ENCODE measurements around the gene UBL4B. TPM values are rescaled to one million over a fixed set of nuclear protein-coding genes. Genes with fewer than 3 reads are reported as not detected.

The UBL4B gene
- total and polyA plus RNA-seq, 2 experiments from 2014 or later, result not detected

DNA sequence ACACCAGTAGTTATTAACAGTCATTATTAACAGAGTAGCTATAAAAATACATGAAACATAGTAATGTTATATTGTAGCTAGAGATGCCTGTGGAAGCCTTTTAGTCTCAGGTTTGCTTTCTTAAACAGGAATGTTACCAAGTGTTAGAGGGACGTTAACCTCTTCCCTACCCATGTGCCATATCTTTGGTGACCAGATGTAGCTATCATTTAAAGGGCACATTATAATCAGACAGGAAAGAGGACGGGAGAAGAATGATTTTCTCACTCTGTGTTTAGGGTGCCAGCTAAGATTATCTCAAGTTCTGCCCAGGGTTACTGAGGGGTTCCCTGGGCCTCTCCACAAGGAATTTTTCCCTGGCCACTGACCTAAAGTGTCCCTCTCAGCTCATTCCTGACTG lies 20.9 kb upstream of the UBL4B start (continued):
- TF ChIP-seq EZH2 (IDR thresholded peaks at IDR 0.05; ENCODE audit: low read depth, unreplicated experiment) (no peak), STAT1 (IDR thresholded peaks at IDR 0.05; ENCODE audit: unreplicated experiment) (no peak), POLR2AphosphoS5 (IDR thresholded peaks at IDR 0.05; ENCODE audit: low read depth) (no peak), JUNB (IDR thresholded peaks at IDR 0.05; ENCODE audit: unreplicated experiment) (no peak), ZNF114 (CRISPR knock-in tag; IDR thresholded peaks at IDR 0.05) (no peak)
- TF ChIP-seq, protein P1, sequence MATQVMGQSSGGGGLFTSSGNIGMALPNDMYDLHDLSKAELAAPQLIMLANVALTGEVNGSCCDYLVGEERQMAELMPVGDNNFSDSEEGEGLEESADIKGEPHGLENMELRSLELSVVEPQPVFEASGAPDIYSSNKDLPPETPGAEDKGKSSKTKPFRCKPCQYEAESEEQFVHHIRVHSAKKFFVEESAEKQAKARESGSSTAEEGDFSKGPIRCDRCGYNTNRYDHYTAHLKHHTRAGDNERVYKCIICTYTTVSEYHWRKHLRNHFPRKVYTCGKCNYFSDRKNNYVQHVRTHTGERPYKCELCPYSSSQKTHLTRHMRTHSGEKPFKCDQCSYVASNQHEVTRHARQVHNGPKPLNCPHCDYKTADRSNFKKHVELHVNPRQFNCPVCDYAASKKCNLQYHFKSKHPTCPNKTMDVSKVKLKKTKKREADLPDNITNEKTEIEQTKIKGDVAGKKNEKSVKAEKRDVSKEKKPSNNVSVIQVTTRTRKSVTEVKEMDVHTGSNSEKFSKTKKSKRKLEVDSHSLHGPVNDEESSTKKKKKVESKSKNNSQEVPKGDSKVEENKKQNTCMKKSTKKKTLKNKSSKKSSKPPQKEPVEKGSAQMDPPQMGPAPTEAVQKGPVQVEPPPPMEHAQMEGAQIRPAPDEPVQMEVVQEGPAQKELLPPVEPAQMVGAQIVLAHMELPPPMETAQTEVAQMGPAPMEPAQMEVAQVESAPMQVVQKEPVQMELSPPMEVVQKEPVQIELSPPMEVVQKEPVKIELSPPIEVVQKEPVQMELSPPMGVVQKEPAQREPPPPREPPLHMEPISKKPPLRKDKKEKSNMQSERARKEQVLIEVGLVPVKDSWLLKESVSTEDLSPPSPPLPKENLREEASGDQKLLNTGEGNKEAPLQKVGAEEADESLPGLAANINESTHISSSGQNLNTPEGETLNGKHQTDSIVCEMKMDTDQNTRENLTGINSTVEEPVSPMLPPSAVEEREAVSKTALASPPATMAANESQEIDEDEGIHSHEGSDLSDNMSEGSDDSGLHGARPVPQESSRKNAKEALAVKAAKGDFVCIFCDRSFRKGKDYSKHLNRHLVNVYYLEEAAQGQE (IDR thresholded peaks at IDR 0.05; ENCODE audit: unreplicated experiment), result no peak

DNA sequence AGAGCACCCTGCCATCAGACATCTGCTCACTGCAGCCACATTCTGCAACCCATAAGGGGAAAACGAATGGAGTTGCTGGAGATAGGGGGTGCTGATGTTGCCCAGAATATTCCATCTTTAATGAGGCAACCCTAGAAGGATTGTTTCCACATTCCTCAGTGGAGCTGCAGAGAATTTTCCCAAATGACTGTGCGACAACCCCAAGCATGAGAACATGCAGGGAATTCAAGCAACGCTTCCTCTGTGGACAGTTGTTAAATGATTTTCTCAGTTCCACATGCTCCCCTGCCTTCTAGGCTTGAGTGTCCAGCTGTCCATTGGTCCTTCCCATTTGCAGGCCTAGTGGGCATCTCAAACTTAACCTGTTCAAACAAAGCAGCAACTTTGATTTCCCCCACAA lies 20.5 kb upstream of the UBL4B start:
- DNase-seq (ENCODE audit: low spot score), result no peak
- no peak overlapping the region for H3K27ac Mint-ChIP-seq
- H3K79me2 ChIP-seq (replicated peaks; ENCODE audit: insufficient read depth), result no peaks in the 10 kb centered on the region
- peaks cover 12% of the 10 kb centered on the region for H3K27me3 ChIP-seq (ENCODE audit: insufficient read depth)
- H2AFZ ChIP-seq, result no peak overlapping the region
- H3K27me3 Mint-ChIP-seq (ENCODE audit: insufficient read depth, low read depth, poor library complexity), result peaks cover 17% of the 10 kb centered on the region
- H3K4me1 ChIP-seq (ENCODE audit: insufficient read depth), result no peaks in the 10 kb centered on the region; the same call in 1 of the 2 replicates
- ATAC-seq, result no peak
- H3K9me3 Mint-ChIP-seq, result no peaks in the 10 kb centered on the region
- peaks cover 9% of the 10 kb centered on the region for H3K4me1 Mint-ChIP-seq
- H3K36me3 ChIP-seq (ENCODE audit: insufficient read depth), result no peaks in the 10 kb centered on the region
- no peak overlapping the region for H3K4me2 ChIP-seq
- no peaks in the 10 kb centered on the region for H3K9me2 ChIP-seq (ENCODE audit: insufficient read depth)
- H4K20me1 ChIP-seq (replicated peaks; ENCODE audit: insufficient read depth), result no peaks in the 10 kb centered on the region
- H3K4me3 ChIP-seq, result no peak overlapping the region
- H3K4me3 Mint-ChIP-seq, result no peak overlapping the region
- TF ChIP-seq, protein P1 (IDR thresholded peaks at IDR 0.05; ENCODE audit: unreplicated experiment), result no peak
- TF ChIP-seq NANOG (IDR thresholded peaks at IDR 0.05; ENCODE audit: borderline replicate concordance) (no peak), POLR2AphosphoS5 (IDR thresholded peaks at IDR 0.05; ENCODE audit: low read depth) (no peak), EZH2phosphoT487 (IDR thresholded peaks at IDR 0.05; ENCODE audit: unreplicated experiment) (no peak), JUNB (IDR thresholded peaks at IDR 0.05; ENCODE audit: unreplicated experiment) (no peak)
- TF ChIP-seq, protein P2, sequence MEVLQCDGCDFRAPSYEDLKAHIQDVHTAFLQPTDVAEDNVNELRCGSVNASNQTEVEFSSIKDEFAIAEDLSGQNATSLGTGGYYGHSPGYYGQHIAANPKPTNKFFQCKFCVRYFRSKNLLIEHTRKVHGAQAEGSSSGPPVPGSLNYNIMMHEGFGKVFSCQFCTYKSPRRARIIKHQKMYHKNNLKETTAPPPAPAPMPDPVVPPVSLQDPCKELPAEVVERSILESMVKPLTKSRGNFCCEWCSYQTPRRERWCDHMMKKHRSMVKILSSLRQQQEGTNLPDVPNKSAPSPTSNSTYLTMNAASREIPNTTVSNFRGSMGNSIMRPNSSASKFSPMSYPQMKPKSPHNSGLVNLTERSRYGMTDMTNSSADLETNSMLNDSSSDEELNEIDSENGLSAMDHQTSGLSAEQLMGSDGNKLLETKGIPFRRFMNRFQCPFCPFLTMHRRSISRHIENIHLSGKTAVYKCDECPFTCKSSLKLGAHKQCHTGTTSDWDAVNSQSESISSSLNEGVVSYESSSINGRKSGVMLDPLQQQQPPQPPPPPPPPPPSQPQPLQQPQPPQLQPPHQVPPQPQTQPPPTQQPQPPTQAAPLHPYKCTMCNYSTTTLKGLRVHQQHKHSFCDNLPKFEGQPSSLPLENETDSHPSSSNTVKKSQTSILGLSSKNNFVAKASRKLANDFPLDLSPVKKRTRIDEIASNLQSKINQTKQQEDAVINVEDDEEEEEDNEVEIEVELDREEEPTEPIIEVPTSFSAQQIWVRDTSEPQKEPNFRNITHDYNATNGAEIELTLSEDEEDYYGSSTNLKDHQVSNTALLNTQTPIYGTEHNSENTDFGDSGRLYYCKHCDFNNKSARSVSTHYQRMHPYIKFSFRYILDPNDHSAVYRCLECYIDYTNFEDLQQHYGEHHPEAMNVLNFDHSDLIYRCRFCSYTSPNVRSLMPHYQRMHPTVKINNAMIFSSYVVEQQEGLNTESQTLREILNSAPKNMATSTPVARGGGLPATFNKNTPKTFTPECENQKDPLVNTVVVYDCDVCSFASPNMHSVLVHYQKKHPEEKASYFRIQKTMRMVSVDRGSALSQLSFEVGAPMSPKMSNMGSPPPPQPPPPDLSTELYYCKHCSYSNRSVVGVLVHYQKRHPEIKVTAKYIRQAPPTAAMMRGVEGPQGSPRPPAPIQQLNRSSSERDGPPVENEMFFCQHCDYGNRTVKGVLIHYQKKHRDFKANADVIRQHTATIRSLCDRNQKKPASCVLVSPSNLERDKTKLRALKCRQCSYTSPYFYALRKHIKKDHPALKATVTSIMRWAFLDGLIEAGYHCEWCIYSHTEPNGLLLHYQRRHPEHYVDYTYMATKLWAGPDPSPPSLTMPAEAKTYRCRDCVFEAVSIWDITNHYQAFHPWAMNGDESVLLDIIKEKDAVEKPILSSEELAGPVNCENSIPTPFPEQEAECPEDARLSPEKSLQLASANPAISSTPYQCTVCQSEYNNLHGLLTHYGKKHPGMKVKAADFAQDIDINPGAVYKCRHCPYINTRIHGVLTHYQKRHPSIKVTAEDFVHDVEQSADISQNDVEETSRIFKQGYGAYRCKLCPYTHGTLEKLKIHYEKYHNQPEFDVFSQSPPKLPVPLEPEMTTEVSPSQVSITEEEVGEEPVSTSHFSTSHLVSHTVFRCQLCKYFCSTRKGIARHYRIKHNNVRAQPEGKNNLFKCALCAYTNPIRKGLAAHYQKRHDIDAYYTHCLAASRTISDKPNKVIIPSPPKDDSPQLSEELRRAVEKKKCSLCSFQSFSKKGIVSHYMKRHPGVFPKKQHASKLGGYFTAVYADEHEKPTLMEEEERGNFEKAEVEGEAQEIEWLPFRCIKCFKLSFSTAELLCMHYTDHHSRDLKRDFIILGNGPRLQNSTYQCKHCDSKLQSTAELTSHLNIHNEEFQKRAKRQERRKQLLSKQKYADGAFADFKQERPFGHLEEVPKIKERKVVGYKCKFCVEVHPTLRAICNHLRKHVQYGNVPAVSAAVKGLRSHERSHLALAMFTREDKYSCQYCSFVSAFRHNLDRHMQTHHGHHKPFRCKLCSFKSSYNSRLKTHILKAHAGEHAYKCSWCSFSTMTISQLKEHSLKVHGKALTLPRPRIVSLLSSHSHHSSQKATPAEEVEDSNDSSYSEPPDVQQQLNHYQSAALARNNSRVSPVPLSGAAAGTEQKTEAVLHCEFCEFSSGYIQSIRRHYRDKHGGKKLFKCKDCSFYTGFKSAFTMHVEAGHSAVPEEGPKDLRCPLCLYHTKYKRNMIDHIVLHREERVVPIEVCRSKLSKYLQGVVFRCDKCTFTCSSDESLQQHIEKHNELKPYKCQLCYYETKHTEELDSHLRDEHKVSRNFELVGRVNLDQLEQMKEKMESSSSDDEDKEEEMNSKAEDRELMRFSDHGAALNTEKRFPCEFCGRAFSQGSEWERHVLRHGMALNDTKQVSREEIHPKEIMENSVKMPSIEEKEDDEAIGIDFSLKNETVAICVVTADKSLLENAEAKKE (CRISPR knock-in tag; IDR thresholded peaks at IDR 0.05), result no peak
- no peak overlapping the region for H3K27ac ChIP-seq (ENCODE audit: low read depth)
- no peaks in the 10 kb centered on the region for H3K36me3 Mint-ChIP-seq (ENCODE audit: low read depth)
- H3F3A ChIP-seq (replicated peaks; ENCODE audit: low read depth), result no peaks in the 10 kb centered on the region
